Thyroid gland (tissue), 4 donors: ENCODE data around the gene CUL5. TPM values are rescaled to one million over a fixed set of nuclear protein-coding genes. Genes with fewer than 3 reads are reported as not detected.
A peak's percentile ranks its signal among the peaks of the same experiment; 100 is the strongest.

Experiments
- DNase-seq, 2 donors: peaks; one replicate each; pipeline ENCODE4 v3.0.0-alpha.2; 2019
- H3K27ac ChIP-seq, 3 donors: fragments of 200-600 bp; sonication (generic); 1 replicate in 2 of 3; 2 replicates in 1 of 3; pipeline ENCODE4 v1.5.1; 2016 to 2019; ENCODE audit warnings: mild to moderate bottlenecking in 1 of 3, moderate library complexity in 1 of 3
- H3K27me3 ChIP-seq: fragments of 200-600 bp; sonication (generic); one replicate; pipeline ENCODE4 v1.5.1; 2019
- H3K36me3 ChIP-seq, 2 donors: fragments of 200-600 bp; sonication (generic); one replicate each; pipeline ENCODE4 v1.5.1; 2016 to 2019
- H3K4me1 ChIP-seq, 2 donors: fragments of 200-600 bp; sonication (generic); one replicate each; pipeline ENCODE4 v1.5.1; 2017 to 2019
- H3K4me3 ChIP-seq, 3 donors: fragments of 200-600 bp; sonication (generic); replicated peaks in 1 of 3; 1 replicate in 2 of 3; 2 replicates in 1 of 3; pipeline ENCODE4 v1.5.1; 2016; ENCODE audit warnings: mild to moderate bottlenecking in 1 of 3
- H3K9me3 ChIP-seq: fragments of 200-600 bp; sonication (generic); one replicate; pipeline ENCODE4 v1.5.1; 2017
- POLR2A ChIP-seq, 2 donors: fragments of 450-650 bp; IDR thresholded peaks; one replicate each; pipeline ENCODE4 v1.6.1; 2017; ENCODE audit warnings: antibody characterized with exemption in 2 of 2, mild to moderate bottlenecking in 2 of 2, moderate library complexity in 1 of 2
- WGBS, 2 donors: methylation state at CpG; one replicate each; pipeline ENCODE4 v1.1.5; 2017; 5-methylcytosine and 5-hydroxymethylcytosine counted together
- intact Hi-C: fragments of 100-400 bp; cut with DNase I; formaldehyde crosslinking; loops from one replicate; pipeline ENCODE4 v1.15.1; 2023
- total RNA-seq, 4 donors: library from RNA; depleted of rRNA; stranded (reverse); fragments of >200 nt; gene quantifications; one replicate each; pipeline ENCODE4 v1.2.3, GENCODE V29; 2016
- TF ChIP-seq, protein P1 (sequence below), 6 experiments: fragments of 200-600 bp in 3 of 6; fragments of 450-650 bp in 3 of 6; sonication (generic) in 3 of 6; IDR thresholded peaks; one replicate each; pipeline ENCODE4 v1.5.1; 2016 to 2019; ENCODE audit warnings: antibody characterized with exemption in 6 of 6, mild to moderate bottlenecking in 2 of 6, inconsistent platforms in 1 of 6, moderate library complexity in 1 of 6

CUL5 gene
- total RNA-seq, 4 donors from 2014 or later: 39.5 to 57.0 (median 45.4) TPM

DNA sequence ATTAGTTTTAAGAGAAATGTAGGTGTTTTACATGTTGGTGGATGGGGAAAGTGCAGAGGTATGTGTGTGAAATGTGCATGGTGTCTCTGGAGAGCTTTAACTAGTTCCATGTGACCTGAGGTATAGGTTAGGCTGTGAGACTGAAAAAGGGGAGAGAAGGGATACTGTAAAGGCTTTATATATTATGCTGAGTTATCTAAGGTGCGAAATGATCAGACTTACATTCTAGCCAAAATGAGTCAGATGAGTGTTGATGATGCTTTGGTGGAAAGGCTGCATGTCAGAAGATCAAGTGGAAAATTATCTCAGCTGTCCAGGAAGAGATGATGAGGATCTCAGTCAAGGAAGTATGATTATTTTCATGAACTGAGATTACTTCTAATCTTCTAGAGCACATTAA, 128.5 kb downstream of the CUL5 start:
- H3K36me3 ChIP-seq: peaks cover 12 to 29% of the 10 kb centered on the region in 2 donors
- intact Hi-C loops: no loop called here

GRCh38 chr11:108142304-108142703, 133.6 kb downstream of the CUL5 start:
- H3K27ac ChIP-seq: no peak overlapping the region
- DNase-seq: no peak
- no peaks in the 10 kb centered on the region for H3K9me3 ChIP-seq
- intact Hi-C loops: no loop called here
- WGBS, 2 donors: 90% methylated on average over 7 of the region's 7 CpGs
- H3K4me1 ChIP-seq: no peaks in the 10 kb centered on the region
- no peak overlapping the region for H3K4me3 ChIP-seq
- peaks cover 25 to 60% of the 10 kb centered on the region in 2 donors for H3K36me3 ChIP-seq
- H3K27me3 ChIP-seq: no peaks in the 10 kb centered on the region
- TF ChIP-seq, protein P1, sequence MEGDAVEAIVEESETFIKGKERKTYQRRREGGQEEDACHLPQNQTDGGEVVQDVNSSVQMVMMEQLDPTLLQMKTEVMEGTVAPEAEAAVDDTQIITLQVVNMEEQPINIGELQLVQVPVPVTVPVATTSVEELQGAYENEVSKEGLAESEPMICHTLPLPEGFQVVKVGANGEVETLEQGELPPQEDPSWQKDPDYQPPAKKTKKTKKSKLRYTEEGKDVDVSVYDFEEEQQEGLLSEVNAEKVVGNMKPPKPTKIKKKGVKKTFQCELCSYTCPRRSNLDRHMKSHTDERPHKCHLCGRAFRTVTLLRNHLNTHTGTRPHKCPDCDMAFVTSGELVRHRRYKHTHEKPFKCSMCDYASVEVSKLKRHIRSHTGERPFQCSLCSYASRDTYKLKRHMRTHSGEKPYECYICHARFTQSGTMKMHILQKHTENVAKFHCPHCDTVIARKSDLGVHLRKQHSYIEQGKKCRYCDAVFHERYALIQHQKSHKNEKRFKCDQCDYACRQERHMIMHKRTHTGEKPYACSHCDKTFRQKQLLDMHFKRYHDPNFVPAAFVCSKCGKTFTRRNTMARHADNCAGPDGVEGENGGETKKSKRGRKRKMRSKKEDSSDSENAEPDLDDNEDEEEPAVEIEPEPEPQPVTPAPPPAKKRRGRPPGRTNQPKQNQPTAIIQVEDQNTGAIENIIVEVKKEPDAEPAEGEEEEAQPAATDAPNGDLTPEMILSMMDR (IDR thresholded peaks at IDR 0.05): no peak
- no peak for TF ChIP-seq POLR2A (IDR thresholded peaks at IDR 0.05)

More for the DNA sequence above, 128.5 kb downstream of the CUL5 start:
- WGBS, 2 donors: 96 to 100% methylated on average over 1 of the region's 1 CpG
- no peak overlapping the region for H3K27ac ChIP-seq
- TF ChIP-seq POLR2A (IDR thresholded peaks at IDR 0.05): no peak
- TF ChIP-seq, protein P1 (IDR thresholded peaks at IDR 0.05): no peak
- H3K4me1 ChIP-seq: peaks cover 6 to 9% of the 10 kb centered on the region in 2 donors
- no peaks in the 10 kb centered on the region for H3K9me3 ChIP-seq
- no peaks in the 10 kb centered on the region for H3K27me3 ChIP-seq
- DNase-seq: no peak
- H3K4me3 ChIP-seq: no peak overlapping the region

DNA sequence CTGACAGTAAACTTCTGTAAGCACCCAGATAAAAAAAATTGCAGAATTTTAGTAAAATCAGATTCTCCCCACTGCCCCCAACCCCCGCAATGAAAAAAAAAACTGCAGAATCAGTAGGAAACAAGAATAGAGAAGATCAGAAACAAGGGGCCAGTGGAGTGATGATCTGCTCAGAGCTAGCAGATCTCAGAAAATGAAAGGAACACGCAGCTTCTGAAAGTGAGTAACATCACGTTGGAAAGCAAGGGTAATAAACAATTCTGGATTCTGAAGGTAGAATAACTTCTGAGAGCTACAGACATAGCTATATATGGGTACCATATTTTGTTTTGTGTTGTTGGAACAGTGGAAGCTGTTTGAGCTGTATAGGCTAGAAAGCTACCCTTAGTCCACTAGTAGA, 135.9 kb downstream of the CUL5 start:
- Histone ChIP-seq H3K9me3 (no peaks in the 10 kb centered on the region), H3K27me3 (no peaks in the 10 kb centered on the region), H3K4me3 (no peak overlapping the region), H3K4me1 (no peaks in the 10 kb centered on the region), H3K27ac (no peak overlapping the region), H3K36me3 (peaks cover 26 to 57% of the 10 kb centered on the region in 2 donors)
- 93 to 94% methylated on average over 3 of the region's 3 CpGs for WGBS, 2 donors
- intact Hi-C loops: no loop called here
- no peak for DNase-seq
- TF ChIP-seq, protein P1 (IDR thresholded peaks at IDR 0.05): no peak
- TF ChIP-seq POLR2A (IDR thresholded peaks at IDR 0.05): no peak

- no peaks in the 10 kb centered on the region for H3K9me3 ChIP-seq
- TF ChIP-seq, protein P1 (IDR thresholded peaks at IDR 0.05): no peak
- TF ChIP-seq POLR2A (IDR thresholded peaks at IDR 0.05): no peak
- no peaks in the 10 kb centered on the region for H3K4me1 ChIP-seq
- H3K36me3 ChIP-seq: peaks cover 27 to 44% of the 10 kb centered on the region in 2 donors
- no peaks in the 10 kb centered on the region for H3K27me3 ChIP-seq
- 74 to 83% methylated on average over 1 of the region's 1 CpG for WGBS, 2 donors
- no peak overlapping the region for H3K4me3 ChIP-seq
- DNase-seq: no peak
- intact Hi-C loops: no loop called here
- H3K27ac ChIP-seq: no peak overlapping the region
Observed at GRCh38 chr11:108147150-108147549, 138.5 kb downstream of the CUL5 start.

DNA sequence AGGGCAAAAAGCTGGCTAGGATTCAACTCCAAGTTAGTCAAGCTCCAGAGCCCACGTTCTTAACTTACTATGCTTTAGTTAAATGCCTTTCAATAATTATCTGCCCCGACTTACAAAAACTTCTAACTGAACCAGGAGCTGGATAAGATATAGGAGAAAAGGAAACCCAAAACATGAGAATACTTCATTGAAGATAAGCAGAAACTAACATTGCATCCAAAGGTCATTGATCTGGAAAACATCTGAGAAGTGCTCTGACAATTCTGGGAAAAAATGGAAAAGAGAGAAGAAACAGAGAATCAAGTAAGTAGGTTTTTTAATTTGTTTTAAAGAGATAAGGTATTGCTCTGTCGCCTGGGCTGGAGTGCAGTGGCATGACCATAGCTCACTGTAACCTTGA, 139.9 kb downstream of the CUL5 start:
- H3K4me1 ChIP-seq: no peaks in the 10 kb centered on the region
- peaks cover 13 to 32% of the 10 kb centered on the region in 2 donors for H3K36me3 ChIP-seq
- H3K27me3 ChIP-seq: no peaks in the 10 kb centered on the region
- intact Hi-C loops: no loop called here
- WGBS, 2 donors: 60 to 64% methylated on average over 3 of the region's 3 CpGs
- TF ChIP-seq, protein P1 (IDR thresholded peaks at IDR 0.05): no peak
- TF ChIP-seq POLR2A (IDR thresholded peaks at IDR 0.05): no peak
- H3K27ac ChIP-seq: peak overlapping the region in 1 of 3 donors; percentile 21
- no peak overlapping the region for H3K4me3 ChIP-seq
- H3K9me3 ChIP-seq: no peaks in the 10 kb centered on the region
- DNase-seq: no peak
